H4 (cell line): ENCODE data around the gene COG5. TPM values are rescaled to one million over a fixed set of nuclear protein-coding genes. Genes with fewer than 3 reads are reported as not detected.
"Not testable (repeated sequence)": the region's sequence is repeated elsewhere in the genome, so short reads cannot be mapped to it uniquely, and the experiment has no call there.

Experiments
- DNase-seq: peaks from one replicate; pipeline ENCODE4 v3.0.0-alpha.2; 2015; ENCODE audit warnings: low spot score
- total RNA-seq: library from RNA; depleted of rRNA; stranded (reverse); fragments of >200 nt; shearing (Covaris generic); gene quantifications from 2 replicates; pipeline ENCODE4 v1.2.3, GENCODE V29; 2014

Gene COG5
- total RNA-seq, 1 experiment from 2014 or later, result 33.0 TPM

DNA sequence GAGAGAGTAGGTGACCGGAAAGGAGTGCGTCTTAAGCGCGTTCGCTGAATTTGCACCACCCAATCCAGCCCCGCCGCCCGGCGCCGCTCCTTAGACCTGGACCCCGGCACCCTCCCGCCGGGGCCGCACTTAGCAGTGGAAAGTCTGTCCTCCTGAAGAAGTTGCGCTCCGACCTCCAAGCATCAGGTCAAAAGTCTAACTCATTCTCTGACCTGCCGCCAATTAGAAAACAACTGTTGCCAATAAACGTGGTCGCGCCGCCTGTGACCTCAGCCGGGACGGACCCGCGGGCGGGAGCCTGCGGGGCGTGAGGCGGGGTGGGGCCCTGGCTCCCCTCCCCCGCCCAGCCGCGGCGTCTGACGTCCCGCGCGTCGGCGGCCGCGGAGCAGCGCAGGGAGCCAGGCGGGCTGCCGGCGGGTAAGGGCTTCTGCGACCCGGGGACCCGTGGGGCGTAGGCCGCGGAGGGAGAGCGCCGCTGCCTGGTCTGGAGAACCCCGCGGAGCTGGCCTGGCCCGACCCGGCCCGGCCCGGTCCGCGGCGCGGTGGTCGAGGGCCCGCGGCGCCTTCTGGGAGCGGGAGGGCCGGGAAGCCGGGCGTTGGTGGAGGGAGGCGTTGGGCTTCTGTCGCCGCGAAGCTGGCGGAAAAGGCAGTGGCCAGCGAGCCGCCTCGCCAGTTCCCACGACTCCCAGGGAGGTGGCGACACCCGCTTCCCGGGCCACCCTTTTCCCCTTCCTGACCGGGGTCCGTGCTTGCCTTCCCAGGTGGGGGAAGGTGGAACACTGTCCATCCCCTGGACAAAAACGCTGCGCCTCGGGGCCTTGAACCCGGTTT is 16.4 kb upstream of the COG5 start, which contains the start of gene BCAP29:
Gene BCAP29 (plus strand): TSS at position 362 of the 831 bp plus-strand sequence. CDS start 527 bp downstream, outside the sequence.
- peak; percentile 60 for DNase-seq

GRCh38 chr7:107579554-107579884 is 15.8 kb upstream of the COG5 start:
- no peak for DNase-seq

- no peak for DNase-seq
These were observed 9.8 kb upstream of the COG5 start for GRCh38 chr7:107573537-107573936.

GRCh38 chr7:107570298-107570697 is 6.6 kb upstream of the COG5 start:
- no peak for DNase-seq

GRCh38 chr7:107564553-107565298 is 1.0 kb upstream of the COG5 start:
- DNase-seq, result no peak

DNA sequence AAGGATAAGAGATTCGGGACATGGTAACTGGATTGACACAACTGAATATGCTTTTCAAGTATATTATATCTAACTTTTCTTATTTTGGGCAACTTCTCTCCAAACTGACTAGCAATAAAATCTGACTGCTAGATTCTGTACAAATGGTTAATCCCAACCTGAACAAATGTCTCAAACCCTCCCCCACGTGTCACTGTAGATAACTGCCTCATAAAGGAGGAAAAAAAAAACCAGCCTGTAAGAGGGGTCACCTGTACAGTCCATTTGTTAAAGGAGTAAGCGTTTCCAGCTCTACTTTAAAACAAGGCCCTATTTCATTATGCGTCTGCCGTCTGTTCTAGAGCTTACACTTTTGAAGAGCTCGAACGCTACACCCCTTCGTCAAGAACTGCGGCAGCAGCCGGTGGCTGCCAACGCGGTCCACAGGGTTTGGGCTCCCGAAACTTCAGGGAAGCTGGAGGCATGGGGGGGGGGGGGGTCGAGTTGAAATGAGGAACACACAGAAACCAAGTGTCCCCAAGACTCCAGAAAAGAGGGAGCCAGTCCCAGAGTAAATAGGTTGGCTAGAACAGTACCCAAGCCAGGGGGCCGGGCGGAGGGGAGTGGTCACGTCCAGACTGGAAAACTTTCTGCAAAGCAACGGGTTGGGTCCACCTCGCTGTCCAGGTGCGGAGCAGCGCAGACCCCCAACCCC is 492 bp downstream of the COG5 start:
- no peak for DNase-seq

- no peak for DNase-seq
These were observed 2.7 kb downstream of the COG5 start for GRCh38 chr7:107560898-107561516.

GRCh38 chr7:107559864-107560263 is 3.9 kb downstream of the COG5 start:
- DNase-seq, result peak; percentile 16

DNA sequence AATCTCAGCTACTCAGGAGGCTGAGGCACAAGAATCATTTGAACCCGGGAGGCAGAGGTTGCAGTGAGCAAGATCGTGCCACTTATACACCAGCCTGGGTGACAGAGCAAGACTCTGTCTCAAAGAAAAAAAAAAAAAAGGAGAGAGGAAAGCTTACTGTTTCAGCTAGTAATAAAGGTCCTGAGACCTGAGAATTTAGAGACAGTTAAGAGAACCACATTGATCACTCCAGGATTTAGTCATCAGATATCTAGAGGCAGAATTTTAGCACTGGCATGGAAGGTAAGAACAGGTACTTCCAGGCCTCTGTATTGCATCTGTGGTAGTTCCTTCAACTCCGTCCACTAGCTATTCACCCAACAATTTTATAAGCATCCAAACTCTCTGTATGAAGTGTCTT is 7.8 kb downstream of the COG5 start:
- no peak for DNase-seq

DNA sequence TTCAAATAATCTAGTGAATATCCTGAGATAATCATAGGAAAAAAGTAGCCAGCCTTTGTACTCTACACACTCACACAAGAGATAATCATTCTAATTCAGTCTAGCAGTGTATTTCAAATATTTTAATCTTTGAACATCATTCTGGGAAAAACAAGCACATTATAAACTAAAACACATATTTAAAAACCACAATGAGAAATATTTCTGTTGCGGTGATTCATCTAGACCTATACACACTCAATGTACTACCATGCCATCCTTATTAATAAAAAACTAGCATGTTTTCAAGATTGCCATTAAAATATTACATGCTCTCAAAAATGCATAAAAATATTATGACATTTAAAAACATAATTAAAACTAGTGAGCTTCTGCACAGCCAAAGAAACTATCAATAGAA is 11.8 kb downstream of the COG5 start:
- DNase-seq, result no peak

DNA sequence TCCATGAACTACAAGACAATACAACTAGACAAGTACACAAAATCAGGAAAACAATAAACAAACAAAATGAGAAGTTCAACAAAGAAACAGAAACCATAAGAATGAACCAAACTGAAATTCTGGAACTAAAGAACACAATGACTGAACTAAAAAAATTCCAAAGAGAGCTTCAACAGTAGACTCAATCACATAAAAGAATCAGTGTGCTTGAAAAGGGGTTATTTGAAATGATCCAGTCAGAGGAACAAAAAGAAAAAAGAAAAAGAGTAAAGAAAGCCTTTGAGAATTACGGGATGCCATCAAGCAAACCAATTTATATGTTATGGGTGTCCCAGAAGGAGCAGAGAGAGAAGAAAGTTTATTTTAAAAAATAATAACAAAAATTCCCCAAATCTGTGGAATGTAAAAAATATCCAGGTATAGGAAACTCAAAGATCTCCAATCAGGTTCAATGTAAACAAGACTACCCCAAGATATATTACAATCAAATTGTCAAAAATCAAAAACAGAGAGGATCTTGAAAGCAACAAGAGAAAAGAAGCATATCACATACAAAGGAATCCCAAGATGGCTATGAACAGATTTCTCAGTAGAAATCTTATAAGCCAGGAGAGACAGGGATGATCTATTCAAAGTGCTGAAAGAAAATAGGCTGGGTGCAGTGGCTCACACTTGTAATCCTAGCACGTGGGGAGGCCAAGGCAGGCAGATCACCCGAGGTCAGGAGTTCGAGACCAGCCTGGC is 18.7 kb downstream of the COG5 start:
- no peak for DNase-seq

DNA sequence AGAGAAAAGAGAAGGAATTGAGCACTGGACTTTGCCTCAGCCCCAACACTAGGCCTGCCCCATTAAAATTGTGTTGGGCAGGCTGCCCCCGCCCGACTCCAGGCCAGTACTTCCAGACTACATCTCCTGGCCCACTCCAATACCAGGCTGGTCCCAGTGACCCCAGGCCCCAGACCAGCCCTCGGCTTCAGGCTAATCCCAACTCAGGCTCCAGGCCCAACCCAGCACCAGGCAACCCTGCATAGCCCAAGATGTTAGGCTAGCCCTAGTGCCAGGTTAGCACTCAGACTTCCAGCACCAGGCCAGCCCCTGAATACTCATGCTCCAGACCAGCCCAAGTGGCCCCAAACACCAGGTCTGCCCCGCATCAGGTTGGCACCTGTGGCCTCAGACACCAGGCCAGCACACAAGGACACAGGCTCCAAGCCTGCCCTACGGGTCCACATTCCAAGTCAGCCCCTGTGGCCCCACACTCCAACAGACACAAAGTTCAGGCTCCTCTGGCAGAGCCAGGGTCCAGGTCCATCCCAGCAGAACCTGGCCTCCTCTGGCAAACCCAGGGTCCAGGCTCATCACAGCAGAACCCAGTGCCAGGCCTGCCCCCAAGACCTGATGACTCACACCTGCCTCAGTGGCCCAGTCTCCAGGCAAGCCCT is 20.3 kb downstream of the COG5 start:
- DNase-seq, result no peak

GRCh38 chr7:107538001-107538400 is 25.7 kb downstream of the COG5 start:
- DNase-seq, result no peak

- DNase-seq, result not testable (repeated sequence)
These were observed 26.5 kb downstream of the COG5 start for GRCh38 chr7:107537228-107537627.

DNA sequence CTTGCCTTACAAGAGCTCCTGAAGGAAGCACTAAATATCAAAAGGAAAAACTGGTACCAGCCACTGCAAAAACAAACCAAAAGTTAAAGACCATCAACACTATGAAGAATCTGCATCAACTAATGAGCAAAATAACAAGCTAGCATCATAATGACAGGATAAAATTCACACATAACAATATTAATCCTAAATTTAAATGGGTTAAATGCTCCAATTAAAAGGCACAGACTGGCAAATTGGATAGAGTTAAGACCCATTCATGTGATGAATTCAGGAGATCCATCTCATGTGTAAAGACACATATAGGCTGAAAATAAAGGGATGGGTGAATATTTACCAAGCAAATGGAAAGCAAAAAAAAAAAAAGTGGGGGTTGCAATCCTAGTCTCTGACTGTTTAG is 29.6 kb downstream of the COG5 start:
- DNase-seq, result no peak

- no peak for DNase-seq
These were observed 33.0 kb downstream of the COG5 start for GRCh38 chr7:107530751-107531150.

GRCh38 chr7:107528461-107528860 is 35.3 kb downstream of the COG5 start:
- DNase-seq, result no peak

- no peak for DNase-seq
These were observed 36.5 kb downstream of the COG5 start for GRCh38 chr7:107527196-107527595.

DNA sequence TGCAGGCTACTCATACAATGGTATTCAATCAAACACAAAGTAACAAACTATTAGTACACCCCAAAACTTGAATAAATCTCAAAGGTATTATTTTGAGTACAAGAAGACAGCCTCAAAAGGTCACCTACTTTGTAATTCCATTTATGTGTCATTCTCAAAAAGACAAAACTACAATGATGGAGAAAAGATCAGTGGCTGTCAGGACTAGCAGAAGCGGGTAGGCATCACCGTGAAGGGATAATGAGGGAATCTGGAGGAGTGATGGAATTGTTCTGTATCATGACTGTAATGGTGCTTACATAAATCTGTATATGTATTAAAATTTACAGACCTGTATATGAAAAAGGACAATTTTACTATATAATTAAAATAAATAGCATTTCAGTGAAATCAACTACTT is 37.0 kb downstream of the COG5 start:
- DNase-seq, result no peak

DNA sequence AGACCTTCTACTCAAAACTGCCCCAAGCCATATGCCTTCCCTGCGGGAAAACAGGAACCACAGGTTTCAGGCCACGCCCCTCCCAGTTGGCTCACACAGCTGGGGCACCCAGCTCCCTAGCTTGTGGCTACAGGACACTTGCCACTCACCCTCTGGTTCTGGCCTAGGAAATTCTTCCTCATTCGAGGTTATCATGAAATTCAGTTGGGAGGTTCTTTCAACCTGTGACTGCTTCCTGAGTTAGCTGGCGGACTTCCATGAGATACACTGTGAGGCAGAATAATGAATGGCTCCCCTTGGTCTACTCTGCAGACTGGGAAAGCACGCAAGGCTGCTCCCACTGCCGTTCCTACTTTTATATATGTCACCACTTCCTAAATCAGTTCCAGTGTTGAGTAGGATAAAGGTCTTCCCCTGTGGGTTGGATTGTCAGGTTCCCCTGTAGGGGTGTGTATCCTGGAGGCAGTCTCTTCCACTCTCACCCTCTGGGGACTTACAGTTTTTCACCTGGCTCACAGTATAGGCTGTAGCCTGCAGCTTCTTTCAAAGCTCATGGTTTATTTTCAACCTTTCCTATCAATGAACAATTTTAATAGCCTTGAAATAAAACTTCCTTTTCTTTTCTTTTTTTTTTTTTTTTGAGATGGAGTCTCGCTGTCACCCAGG is 56.9 kb downstream of the COG5 start:
- peak; percentile 26 for DNase-seq
